ENCODE measurements around the gene CCDC33.

CCDC33 gene

DNA sequence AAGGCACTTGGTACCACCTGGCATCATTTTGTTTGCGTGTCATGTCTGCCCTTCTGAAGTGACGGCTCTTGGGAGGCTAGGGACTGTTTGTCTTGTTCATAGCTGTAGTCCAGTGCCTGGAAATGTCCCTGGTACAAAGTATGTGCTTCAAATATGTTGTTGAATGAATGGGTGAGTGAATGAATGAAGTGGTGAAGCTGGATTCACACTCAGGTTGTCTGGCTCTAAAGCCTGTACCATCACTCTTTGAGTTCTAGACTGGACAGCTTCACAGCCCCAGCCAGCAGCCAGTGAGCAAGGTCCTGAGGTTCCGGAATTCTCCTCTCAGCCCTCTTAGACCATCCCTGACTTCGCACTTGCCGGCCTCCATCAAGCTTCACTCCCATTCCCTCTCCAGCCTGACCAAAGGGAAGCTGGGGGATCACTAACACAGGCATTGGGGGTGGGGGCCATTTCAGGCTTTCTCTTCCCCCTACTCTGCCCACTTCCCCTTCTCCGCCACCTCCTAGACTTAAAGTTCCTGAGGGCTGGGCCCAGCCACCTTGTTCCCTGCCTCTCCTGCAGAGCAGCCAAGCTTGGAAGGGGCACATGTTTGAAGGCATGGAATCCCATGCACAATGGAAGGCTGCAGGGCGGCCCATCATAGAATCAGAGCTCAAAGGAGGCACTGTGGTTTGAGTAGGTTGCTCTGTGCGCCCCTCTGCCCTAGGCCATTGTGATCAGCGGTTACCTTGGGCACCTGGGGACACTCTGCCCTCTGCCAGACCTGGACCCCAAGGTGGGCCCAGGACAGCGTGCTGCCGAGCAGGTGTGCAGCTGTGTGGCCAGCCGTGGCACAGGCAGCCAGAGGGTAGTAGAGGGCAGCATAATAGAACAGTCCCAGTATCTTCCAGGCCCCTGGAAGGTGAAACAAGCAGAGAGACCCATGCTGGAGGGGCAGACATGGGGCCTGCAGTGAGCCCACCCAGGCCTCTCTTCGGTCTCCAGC lies 41.3 kb upstream of the CCDC33 start:
- no peak for DNase-seq (ENCODE audit: extremely low read depth, low read depth)
- H3K4me3 ChIP-seq (replicated peaks; ENCODE audit: low read depth, low read length), result no peak overlapping the region
- TF ChIP-seq, protein P1, sequence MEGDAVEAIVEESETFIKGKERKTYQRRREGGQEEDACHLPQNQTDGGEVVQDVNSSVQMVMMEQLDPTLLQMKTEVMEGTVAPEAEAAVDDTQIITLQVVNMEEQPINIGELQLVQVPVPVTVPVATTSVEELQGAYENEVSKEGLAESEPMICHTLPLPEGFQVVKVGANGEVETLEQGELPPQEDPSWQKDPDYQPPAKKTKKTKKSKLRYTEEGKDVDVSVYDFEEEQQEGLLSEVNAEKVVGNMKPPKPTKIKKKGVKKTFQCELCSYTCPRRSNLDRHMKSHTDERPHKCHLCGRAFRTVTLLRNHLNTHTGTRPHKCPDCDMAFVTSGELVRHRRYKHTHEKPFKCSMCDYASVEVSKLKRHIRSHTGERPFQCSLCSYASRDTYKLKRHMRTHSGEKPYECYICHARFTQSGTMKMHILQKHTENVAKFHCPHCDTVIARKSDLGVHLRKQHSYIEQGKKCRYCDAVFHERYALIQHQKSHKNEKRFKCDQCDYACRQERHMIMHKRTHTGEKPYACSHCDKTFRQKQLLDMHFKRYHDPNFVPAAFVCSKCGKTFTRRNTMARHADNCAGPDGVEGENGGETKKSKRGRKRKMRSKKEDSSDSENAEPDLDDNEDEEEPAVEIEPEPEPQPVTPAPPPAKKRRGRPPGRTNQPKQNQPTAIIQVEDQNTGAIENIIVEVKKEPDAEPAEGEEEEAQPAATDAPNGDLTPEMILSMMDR (IDR thresholded peaks at IDR 0.05; ENCODE audit: low read depth, low read length, missing control alignments), result no peak

DNA sequence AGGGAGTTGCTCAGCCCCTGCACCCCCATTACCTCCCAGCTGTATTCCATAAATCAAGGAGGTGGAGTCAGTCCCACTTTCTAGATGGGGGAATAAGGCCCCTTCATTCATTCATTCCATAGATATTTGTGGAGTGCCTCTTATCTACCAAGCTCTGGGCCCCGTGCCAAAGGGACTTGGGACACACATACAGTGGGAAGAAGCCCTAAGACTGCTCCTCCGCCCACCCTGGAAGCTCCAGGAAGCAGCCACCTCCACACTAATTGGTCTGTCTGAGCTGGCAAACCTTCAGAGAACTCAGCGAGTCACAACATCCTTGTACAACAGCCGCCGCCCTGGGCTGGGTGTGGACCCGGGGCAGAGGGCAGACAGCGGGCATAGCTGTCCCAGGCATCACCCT lies 40.0 kb upstream of the CCDC33 start:
- no peak overlapping the region for H3K4me3 ChIP-seq (replicated peaks; ENCODE audit: low read depth, low read length)
- TF ChIP-seq, protein P1 (IDR thresholded peaks at IDR 0.05; ENCODE audit: low read depth, low read length, missing control alignments), result no peak
- no peak for DNase-seq (ENCODE audit: extremely low read depth, low read depth)

DNA sequence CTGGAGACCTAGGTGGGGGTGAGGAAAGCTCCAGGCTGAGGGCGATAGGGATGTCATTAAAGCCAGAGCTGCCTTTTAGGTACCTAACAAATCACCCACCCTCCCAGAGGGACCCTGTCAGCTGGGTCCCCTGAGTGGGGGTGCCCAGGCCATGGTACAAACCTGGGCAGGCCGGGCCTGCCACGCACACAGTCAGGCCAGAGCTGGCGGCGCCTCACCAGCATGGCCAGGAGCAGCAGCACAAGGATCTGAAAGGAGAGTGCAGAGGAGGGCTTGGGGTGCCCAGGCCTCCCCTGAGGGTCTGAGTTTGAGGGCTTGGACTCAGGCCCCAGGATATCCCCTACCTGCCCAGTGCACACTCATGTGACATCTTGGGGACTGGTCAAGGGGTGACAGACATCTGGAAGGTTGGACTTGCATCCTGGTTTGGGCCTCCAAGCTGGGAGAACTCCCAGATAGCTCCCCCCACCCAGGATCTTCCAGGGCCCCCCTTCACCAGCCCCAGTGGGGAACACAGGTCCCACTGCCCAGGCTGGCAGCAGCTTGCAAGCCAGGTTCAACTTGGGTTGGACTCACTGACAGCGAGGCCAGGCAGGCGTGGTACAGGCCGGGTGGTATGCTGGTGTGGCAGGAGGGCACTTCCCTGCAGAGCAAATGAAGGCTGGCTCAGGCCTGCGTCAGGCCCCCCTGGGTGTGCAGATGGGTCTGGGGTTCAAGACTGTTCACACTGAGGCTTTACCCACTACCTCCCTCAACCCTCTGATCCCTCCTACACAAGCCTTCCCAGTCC lies 38.8 kb upstream of the CCDC33 start:
- no peak overlapping the region for H3K4me3 ChIP-seq (replicated peaks; ENCODE audit: low read depth, low read length)
- no peak for DNase-seq (ENCODE audit: extremely low read depth, low read depth)
- TF ChIP-seq, protein P1 (IDR thresholded peaks at IDR 0.05; ENCODE audit: low read depth, low read length, missing control alignments), result no peak

DNA sequence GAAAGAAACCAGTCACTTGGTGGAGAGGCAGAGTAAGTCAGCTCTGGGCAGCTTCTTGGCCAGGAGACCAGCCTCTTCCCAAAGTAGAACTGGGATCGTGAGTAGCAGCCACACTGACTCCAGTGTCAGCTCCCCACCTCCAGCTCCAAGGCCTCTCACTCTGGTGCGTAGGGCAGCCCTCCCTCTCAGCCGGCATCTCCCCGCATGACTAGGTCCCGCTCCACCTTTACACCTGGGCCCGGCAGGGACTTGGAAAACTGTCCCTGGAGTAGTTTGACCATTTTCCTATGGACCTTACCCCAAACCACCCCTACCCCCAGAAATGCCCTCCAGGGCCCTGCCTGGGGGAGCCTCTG lies 36.9 kb upstream of the CCDC33 start:
- TF ChIP-seq, protein P1 (IDR thresholded peaks at IDR 0.05; ENCODE audit: low read depth, low read length, missing control alignments), result no peak
- H3K4me3 ChIP-seq (replicated peaks; ENCODE audit: low read depth, low read length), result no peak overlapping the region
- DNase-seq (ENCODE audit: extremely low read depth, low read depth), result no peak

DNA sequence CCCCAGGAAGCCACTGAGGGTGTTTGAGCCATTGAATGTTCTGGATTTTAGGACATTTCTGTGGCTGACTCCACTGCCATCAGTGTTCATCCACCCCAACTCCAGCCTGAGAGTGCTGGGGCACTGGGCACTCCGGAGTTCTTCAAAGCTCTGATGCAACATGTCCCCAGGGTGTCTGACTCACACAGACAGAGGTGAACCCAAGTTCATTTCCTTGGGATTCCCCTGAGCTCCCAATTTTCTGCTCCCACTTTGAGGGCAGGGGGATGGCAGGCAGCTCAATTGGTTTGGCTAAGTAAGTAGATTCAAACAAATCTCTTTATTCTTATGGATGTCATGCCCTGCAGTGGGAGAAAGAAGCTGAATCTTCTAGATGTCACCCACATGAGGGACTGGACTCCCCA lies 35.7 kb upstream of the CCDC33 start:
- TF ChIP-seq, protein P1 (IDR thresholded peaks at IDR 0.05; ENCODE audit: low read depth, low read length, missing control alignments), result no peak
- H3K4me3 ChIP-seq (replicated peaks; ENCODE audit: low read depth, low read length), result peak overlapping the region; percentile 36
- DNase-seq (ENCODE audit: extremely low read depth, low read depth), result no peak

DNA sequence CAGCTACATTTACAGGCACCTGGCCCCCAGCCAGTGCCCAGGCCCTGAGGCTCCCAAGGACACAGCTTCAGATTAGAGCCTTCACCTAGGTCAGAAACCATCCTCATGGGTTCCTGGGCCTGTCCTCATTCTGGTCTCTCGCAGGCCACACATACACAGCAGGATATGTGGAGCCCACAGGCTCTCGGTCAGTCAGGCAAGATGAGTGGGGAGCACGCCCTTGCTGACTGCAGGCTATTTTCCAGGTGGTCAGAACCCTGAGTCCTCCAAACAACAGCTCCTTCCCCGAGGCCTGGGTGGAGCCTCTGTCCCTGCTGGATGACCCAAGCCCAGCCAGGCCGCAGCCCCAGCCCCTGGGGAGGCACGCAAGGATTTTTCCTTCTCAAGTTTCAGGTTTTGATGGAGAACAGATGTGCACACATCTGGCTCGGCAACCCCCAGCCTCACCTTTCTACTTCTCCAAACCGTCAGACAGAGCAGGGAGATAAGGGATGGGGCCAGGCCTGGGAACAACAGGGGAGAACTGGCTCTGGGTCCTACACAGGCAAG lies 35.2 kb upstream of the CCDC33 start:
- peak overlapping the region; percentile 36 for H3K4me3 ChIP-seq (replicated peaks; ENCODE audit: low read depth, low read length)
- no peak for DNase-seq (ENCODE audit: extremely low read depth, low read depth)
- TF ChIP-seq, protein P1 (IDR thresholded peaks at IDR 0.05; ENCODE audit: low read depth, low read length, missing control alignments), result no peak
